HG02840 (cell line): Measurements from ENCODE around the gene USH1C.

Source experiments
- ATAC-seq: cut with Tn5 transposase; IDR thresholded peaks from one replicate; pipeline ENCODE4 v1.9.1; 2021; ENCODE audit warnings: mild to moderate bottlenecking, moderate library complexity, moderate number of reproducible peaks; ENCODE audit not compliant: unreplicated experiment, low FRiP score

The USH1C gene

DNA sequence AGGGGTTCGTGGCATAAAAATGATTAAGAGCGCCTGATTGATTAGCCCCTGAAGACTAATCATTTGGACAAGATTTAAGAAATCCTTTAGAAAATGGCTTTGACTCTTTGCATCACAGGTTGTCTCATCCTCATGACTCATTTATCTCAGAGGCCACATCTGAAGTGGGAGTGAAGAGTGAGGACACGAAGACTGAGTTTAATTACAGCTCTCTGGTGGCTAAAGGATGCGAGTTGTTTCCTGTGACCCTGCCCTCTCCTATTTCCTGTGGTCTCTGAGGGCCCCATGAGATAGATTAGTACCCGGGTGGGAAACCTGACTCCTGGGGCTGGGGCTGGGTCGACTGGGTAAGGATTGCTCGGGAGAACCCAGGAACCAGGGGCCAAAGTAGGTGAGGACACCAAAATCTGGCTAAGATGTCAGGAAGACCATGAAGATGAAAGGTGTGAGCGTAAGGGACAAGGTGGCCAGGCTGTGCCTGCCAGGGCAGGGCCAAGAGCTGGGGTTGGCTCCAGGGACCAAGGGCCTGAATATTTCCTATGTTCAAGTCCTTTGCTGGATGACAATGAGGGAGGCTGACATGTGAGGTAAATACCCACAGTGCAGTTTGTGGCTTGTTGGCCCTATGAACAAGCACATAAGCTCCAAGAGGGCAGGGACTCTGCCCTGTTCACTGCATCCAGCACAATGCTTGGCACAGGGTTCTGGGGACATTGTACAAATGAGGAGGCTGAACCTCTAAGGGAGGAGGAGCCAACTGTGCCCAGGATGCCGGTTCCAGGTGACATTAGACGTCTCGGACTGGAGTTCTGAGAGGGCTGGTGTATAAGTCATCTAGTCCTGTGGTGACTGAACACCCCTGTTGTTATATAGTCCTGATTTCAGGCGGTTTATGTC, 6.5 kb upstream of the USH1C start:
- no peak for ATAC-seq

DNA sequence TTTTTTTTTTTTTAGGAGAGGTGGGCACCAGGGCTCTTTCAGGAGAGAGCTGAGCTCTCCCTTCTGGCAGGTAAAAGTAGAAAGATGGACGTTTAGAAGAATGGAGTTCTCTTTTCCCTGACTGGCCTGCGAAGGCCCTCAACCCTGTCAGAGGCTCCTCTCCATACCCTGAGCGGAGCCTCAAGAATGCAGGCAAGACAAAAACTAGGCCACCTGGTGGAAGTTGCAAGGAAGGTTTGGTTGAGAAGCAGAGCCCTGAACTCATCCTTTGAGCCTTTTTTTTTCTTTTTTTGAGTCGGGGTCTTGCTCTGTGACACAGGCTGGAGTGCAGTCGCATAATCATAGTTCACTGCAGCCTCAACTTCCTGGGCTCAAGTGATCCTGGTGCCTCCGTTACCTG, 4.2 kb upstream of the USH1C start:
- ATAC-seq, result no peak

DNA sequence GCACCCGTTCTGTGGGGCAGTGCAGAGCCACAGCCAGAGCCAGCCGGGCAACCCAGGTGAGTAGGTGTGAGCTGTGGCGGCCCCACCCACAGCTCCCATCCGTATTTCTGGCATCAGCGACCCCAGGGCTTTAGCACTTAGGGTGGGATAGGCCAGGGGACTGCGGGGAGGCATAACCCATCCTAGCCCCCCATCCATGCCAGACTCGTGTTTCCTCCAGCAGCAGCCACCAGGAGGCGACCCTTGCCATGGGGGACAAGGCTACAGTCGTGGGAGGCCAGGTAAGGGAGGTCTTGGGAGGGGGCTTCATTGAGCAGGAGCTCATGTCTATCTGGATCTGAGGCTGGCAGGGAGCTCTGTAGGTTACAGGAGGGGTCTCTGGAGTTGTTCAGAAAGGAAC, 3.7 kb upstream of the USH1C start:
- ATAC-seq, result no peak

DNA sequence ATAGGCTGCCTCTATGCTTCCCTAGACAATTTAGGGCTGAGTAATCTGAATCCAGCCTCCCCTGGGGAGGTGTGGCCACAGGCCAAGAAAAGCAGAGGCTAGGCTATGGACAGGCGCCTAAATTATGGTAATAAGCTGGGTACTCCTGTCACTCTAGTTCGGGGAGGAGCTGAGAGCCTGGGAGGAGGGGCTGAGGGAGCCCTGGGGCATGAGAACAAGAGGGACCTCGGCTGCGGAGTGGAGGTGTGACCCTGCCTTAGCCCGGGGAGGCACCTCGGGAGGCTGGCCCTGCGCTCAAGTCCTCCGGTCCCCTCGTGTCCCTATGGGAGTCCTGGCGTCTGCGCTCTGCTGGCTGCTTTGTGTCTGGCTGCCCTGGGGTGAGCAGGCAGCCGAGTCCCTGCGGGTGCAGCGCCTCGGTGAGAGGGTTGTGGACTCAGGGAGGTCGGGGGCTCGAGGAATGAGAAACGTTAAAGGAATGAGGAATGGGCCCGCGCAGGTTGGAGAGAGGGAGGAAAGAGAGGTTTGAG, 2.9 kb upstream of the USH1C start, which contains the start of gene OTOG:
Gene OTOG, plus strand, starts transcription at position 209 of the 527 bp plus-strand sequence. Its CDS starts 114 bp downstream, at position 323.
- ATAC-seq, result no peak

DNA sequence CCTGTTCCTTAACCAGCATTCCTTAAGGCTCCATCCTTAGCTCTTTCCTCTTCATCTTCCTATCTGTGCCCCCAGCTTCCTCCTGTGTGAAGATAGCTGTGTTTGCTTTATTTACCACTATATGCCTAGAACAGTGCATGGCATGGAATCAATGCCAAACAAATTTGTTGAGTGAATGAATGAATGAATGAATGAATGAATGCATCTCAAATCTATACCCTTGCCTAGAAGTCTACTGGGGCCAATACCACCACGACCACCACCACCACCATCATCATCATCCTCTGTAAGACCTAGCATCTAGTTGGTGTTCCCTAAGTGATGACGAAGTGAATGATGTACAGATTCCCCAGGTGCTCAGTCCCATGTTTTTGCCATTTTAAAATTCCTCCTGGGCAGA, 2.0 kb upstream of the USH1C start:
- ATAC-seq, result no peak

DNA sequence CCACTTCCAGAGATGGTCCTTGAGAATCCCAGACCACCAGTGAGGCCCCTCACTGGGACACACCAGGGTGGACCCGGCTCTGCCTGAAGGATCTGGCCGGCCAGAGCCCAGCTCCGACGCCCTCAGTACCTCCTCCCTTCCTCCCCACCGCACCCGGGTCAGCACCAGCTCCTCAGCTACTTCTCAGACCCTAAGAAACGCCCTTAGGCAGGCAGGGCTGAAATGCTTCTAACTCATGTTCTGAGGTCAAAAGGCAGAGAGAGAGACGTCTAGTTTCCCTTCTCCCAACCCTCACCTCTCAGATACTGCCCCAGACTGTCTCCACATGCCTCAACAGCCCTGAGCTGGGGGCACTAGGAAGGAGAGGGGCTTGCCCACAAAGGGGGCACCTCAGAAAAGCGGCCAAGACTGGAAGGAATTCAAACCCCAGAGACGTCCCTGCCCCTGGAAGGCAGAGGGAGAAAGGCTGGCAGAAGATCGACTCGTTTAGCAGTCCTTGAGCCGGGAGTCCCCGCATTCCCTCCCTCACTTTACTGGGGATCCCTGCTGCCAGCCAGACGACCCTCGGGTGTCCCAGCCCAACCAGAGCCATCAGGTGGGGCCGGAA, 539 bp downstream of the USH1C start:
- ATAC-seq, result no peak

DNA sequence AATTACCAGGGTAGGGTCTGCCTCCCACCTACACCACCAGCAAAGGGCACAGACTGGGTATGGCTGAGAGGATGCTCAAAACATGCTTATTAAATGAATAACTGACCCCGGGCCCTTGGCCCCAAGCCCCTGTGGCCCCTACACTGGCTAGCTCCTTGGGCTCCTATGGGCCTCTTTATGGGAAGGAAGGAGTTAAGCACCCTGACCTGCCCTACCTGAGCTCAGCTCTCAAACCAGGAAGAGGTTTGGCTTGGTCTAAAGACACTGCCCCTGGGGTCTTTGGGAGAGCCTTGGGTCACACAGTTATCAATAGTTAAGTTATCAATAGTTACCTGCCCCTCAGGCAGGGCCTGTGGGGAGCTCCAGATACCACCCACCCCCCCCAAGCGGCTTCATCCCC, 1.2 kb downstream of the USH1C start:
- no peak for ATAC-seq

DNA sequence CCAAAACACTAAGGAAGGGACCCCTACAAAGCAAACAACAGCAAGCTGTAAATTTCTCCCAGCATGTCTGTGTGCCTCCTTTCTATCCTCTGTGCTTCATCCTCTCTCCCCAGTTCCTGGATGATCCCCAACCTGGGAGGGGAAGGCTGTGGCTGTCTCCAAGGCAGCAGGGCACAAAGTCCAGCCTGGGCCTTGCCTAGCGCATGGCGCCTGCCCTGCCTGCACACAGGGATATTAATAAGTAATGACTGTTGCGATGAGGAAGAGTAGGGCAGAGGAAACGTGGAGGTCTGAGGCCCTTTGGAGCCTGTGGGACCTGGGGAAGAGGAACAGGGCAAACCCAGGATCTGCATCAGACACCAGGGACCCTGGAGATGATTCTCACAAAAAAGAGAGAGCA, 2.0 kb downstream of the USH1C start:
- no peak for ATAC-seq

DNA sequence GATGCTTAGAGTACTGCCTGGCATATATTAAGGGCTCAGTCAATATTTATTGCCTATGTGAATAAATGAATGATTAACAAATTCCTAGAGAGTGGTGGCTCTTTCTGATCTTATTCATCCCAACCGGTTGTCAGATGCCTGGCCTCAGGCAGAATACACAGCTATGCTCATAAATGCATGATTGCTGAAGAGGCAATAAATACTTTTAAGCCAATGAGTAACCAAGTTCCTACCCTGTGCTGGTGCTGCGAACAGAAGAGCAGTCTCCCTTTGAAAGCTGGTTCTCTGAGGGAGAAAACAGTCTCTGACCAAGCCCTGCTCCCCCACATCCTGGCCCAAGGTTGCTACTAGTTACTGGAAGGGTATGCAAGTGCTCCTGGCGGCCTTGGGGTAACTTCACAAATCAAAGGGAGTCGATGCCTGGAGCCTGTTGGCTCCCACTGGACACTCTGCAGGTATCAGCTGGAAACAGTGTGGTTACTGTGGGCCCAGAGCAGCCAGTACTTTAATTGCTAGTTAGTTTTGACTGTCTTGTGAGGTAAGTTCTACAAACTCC, 2.8 kb downstream of the USH1C start:
- no peak for ATAC-seq

DNA sequence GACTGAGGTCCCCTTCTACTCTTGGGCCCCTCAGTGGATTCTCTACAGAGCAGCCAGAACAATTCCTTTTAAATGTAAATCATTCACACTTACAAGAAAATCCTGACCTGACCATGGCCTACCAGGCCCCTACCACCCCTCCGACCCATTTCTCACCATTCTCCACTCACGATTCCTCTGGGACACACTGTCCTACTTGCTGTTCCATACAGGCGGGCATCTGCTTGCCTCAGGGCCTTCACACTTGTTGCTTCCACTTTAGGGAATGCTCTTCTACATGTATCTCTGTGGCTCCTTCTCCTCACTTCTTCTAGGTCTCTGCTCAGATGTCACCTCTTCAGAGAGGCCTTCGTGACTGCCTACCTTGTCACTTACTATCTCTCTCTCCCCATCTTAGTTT, 3.4 kb downstream of the USH1C start:
- ATAC-seq, result no peak

DNA sequence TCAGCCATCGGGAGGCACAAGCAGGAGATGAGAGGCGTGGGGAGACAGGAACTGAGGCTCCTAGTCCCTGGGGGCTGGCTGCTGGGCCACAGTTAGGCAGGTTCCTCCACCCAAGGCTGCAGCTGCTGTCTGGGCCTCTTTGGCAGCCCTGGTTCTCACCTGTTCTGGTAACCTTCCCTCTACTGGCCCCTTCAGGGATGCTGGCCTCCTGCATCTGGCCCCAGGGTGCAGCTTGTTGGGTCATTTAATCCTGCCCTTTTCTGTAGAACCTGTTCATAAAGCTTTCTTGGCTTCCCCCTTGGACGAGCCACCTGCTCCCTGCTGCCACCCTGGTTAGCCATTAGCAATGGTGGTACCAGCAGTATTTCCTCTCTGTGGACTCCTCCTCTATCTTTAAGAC, 5.5 kb downstream of the USH1C start:
- ATAC-seq, result no peak

DNA sequence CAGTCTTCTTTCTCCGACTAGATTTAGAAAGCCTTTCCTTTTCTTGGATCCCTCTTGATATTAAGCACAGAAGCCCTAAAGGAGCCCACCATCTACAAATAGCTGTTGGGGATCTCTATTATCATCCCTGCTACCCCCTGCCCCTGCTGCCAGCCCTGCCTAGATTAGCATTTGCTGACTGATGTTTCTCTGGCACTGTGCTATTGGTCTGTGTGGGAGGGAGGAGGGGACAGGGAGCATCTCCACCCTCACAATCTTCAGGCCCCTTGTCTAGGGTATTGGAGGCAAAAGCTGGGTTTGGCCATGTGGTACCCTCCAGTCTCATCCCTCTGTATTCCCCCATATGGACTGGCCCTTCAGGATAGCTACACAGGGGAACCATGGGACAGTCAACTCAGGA, 6.2 kb downstream of the USH1C start:
- ATAC-seq, result no peak

DNA sequence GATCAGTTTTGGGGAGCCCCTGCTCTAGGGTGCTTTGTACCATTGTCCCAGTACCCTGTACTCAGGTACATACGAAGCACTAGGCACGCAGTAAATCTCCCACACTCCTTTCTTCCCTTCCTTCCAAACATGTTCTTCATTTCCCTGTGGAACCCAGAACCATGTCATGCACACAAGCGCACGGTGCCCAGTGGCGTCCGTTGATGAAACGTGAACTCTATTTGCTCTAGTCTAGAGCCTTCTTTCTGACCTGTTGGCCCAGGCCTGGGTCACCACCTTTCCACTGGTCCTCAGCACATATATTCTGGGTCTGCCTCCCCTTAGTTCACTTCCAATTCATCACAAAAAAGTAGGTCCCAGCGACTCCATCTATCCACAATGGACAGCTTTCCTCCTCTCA, 7.0 kb downstream of the USH1C start:
- no peak for ATAC-seq

DNA sequence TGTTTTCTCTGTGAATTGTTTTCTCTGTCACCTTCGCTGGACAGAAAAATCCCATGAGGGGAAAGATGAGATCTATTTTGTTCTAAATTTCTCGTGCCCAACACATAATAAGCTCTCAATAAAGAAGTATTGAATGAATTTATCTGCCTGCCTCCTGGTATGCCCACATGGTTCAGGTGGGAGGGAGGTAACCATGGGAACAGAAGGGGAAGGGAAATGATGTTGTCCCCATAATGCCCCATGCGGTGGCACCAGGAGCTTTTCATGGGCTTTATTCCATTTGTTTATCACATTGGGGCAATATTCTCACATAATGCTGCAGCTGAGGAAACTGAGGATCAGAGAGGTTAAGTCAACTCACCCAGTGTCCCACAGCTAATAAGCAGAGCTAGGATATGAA, 8.7 kb downstream of the USH1C start:
- ATAC-seq, result no peak

DNA sequence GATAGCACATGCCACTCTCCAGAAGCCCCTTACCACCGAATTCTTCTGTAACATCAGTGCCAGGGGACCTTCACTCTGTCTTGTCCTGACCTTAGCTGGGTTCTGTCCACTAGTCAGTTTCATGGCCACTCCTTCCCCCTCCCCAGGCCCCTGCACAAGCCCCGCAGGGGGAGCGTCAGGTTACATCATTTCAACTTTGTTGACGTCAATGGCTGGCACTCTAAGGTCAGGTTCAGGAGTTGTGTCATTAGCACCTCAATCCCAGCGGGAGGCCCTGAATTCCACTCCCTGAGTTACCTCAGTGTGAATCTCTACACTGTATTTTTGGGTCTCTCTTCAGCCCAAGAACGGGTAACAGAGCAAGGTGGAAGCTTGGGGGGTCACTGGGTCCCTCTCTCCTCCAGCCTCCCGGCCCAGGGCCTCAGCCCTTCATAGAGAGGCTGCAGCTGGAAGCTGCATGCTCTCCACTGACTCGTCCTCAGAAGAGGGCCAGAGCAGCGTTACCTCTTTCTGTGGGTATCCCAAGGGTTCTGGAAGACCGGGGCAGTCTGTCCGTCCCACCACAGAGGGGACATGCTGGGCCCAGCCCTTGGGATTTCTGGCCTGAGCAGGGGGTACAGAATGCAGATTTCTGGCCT, 10.3 kb downstream of the USH1C start:
- no peak for ATAC-seq

DNA sequence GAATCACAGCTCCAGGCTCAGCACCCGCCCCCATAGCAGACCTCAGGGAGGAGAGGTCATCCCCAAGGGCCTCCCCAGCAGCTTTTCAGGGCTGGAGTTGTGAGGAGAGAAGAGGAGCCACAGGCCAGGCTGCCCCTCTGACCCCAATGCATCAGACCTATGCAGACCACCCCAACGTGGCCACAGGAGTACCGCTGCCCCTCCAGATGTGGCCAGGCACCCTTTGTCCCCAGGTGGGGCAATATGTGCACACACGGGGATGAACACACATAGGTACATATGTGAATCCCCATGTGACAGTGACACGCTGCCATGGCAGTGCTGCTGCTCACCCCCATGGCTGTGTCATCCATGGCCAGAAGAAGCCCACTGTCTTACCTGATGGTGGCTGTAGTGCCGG, 10.9 kb downstream of the USH1C start:
- no peak for ATAC-seq

DNA sequence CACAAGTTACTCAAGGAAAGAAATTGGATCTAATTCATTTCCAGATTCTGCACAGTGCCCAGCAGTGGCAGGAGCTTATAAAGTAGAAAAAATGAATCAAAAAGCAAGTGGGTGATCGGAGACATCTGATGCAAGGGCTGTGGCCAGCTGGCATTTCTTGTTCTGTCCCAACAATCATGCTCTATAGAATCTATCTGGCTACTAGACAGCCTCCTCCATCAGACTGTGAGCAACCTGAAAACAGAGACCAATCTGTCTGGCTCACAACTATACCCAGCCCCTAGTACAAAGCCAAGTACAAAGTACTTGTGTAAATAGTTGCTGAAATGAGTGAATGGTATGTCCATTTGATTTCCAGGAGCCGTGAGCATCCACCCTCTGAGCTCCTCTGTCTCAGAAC, 11.4 kb downstream of the USH1C start:
- no peak for ATAC-seq

DNA sequence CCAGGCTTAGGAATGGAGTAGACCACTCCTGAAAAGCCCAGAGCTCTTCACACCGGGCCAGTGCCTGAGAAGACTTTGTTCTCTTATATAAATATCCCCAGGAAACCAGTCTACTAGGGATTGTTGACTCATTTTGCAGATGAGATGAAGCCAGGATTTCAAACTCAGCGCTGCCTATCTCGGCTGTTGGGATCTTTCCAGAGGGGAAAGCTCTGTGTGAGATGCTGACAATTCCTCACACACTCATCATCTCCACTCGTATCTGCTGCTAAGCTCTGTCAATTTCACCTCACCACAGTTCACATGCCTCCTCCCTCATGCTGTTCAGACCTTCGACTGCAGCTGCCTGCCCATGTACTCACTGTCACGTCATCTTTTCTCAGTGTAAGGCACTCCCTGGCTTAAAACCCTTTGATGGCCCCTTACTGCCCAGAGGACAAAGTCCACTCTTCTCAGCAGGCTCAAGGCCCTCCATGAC, 12.5 kb downstream of the USH1C start:
- ATAC-seq, result no peak

DNA sequence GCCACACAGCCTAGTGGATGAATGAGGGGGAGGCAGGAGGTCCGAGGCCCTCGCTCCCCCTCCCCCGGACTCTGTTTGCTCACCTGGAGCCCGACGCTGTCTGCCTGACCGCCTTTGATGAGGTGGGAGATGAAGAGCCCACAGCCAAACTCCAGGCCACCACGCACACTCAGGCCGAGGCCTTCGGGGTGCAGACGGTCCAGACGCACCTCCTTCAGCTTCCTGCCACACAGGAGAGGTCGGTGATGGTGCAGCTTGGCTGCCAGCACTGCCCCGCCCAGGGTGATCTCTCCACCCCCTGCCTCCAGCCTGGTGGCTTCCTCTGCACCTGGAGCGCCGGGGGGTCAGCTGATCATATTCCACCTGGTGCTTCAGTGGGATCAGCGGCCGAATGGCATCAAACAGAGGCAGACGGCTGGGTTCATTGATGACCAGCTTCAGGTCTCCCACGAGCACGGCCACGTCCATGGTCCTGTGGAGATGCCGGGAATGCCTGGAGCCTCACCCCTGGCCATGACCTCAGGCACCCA, 13.1 kb downstream of the USH1C start:
- ATAC-seq, result no peak

DNA sequence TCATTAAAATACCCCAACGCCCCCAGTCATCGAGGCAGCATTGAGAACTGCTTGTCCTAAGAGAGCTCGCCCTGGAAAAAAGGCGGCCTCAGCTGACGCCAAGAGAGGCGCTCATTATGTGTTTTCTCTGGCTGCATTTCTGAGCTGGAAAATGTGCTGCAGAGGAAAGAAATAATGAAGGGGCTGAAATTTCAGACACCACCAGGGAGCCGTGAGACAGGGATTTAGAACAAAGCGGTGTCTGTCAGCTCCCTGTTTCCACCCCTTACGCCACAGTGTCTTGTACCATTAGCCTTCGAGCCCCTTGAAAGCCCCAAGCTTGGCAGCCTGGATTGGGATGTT, 14.4 kb downstream of the USH1C start:
- no peak for ATAC-seq
